Keratinocyte (primary cell): ENCODE data around the gene LINC01488. TPM values are rescaled to one million over a fixed set of nuclear protein-coding genes. Genes with fewer than 3 reads are reported as not detected.

Source experiments
- DNase-seq: peaks from one replicate; pipeline ENCODE4 v3.0.0-alpha.2; 2011; ENCODE audit warnings: low read depth, missing footprints, low spot score
- FAIRE-seq: peaks from 2 replicates; lab custom pipeline; 2011; peaks lifted over from hg19 to GRCh38; lab: Jason Lieb, UNC
- H2AFZ ChIP-seq: 2 replicates; pipeline ENCODE4 v1.6.0; 2012; ENCODE audit warnings: low read length, control low read depth, inconsistent platforms; ENCODE audit not compliant: control insufficient read depth
- H3K27ac ChIP-seq: 2 replicates; pipeline ENCODE4 v1.5.1; 2011; ENCODE audit warnings: low read length; ENCODE audit not compliant: control insufficient read depth, insufficient read depth
- H3K27me3 ChIP-seq: 3 replicates; pipeline ENCODE4 v1.6.0; 2011; ENCODE audit warnings: low read length; ENCODE audit not compliant: control insufficient read depth, insufficient read depth; ENCODE audit errors: extremely low read depth
- H3K36me3 ChIP-seq, 2 experiments: 2 replicates in 1 of 2; 3 replicates in 1 of 2; pipeline ENCODE4 v1.5.1; 2011; ENCODE audit warnings: low read length in 2 of 2, mild to moderate bottlenecking in 1 of 2; ENCODE audit not compliant: control insufficient read depth in 2 of 2, insufficient read depth in 2 of 2; ENCODE audit errors: extremely low read depth in 1 of 2
- H3K4me1 ChIP-seq: 3 replicates; pipeline ENCODE4 v1.5.1; 2011; ENCODE audit warnings: low read length; ENCODE audit not compliant: control insufficient read depth, insufficient read depth; ENCODE audit errors: extremely low read depth
- H3K4me2 ChIP-seq: 3 replicates; pipeline ENCODE4 v1.6.0; 2011; ENCODE audit warnings: low read depth, low read length; ENCODE audit not compliant: control insufficient read depth, insufficient read depth; ENCODE audit errors: extremely low read depth
- H3K4me3 ChIP-seq, 3 experiments: fragments of 200-600 bp in 1 of 3; sonication (generic) in 1 of 3; 2 replicates in 2 of 3; 3 replicates in 1 of 3; pipeline ENCODE4 v1.5.1; 2011 to 2016; ENCODE audit warnings: low read length in 3 of 3, mild to moderate bottlenecking in 3 of 3, control low read depth in 2 of 3, inconsistent platforms in 1 of 3, low read depth in 1 of 3, mixed read lengths in 1 of 3, mixed run types in 1 of 3, moderate library complexity in 1 of 3; ENCODE audit not compliant: control insufficient read depth in 2 of 3, insufficient read depth in 2 of 3; ENCODE audit errors: extremely low read depth in 1 of 3
- H3K79me2 ChIP-seq: 2 replicates; pipeline ENCODE4 v1.6.0; 2012; ENCODE audit warnings: low read length; ENCODE audit not compliant: control insufficient read depth, insufficient read depth
- H3K9ac ChIP-seq: 3 replicates; pipeline ENCODE4 v1.6.0; 2011; ENCODE audit warnings: low read length; ENCODE audit not compliant: control insufficient read depth, insufficient read depth; ENCODE audit errors: extremely low read depth
- H3K9me1 ChIP-seq: 3 replicates; pipeline ENCODE4 v1.6.0; 2011; ENCODE audit warnings: low read length; ENCODE audit not compliant: control insufficient read depth, insufficient read depth; ENCODE audit errors: extremely low read depth
- H3K9me3 ChIP-seq: 2 replicates; pipeline ENCODE4 v1.5.1; 2012; ENCODE audit warnings: low read depth, low read length; ENCODE audit not compliant: control insufficient read depth
- H4K20me1 ChIP-seq: 3 replicates; pipeline ENCODE4 v1.6.0; 2011; ENCODE audit warnings: low read length; ENCODE audit not compliant: control insufficient read depth, insufficient read depth; ENCODE audit errors: extremely low read depth
- EZH2 ChIP-seq: IDR thresholded peaks from one replicate; pipeline ENCODE4 v1.6.1; 2012; ENCODE audit warnings: inconsistent platforms, mild to moderate bottlenecking, low read length, moderate library complexity
- dilution Hi-C: fragments of 300-500 bp; cut with MboI; formaldehyde crosslinking; loops from one replicate; pipeline ENCODE4 v1.7.0; 2020; ENCODE audit warnings: low sequenced_read_pairs; ENCODE audit not compliant: extremely low pct_ligation_motif_present
- polyA plus RNA-seq, 5 experiments: library from polyadenylated mRNA; depleted of rRNA in 3 of 5; stranded (reverse) in 3 of 5; stranded (forward) in 1 of 5; unstranded in 1 of 5; fragments of >200 nt; gene quantifications; 1 replicate in 1 of 5; 2 replicates in 3 of 5; 3 replicates in 1 of 5; pipeline versions ENCODE4 v1.2.1 to v1.2.3, GENCODE V29; 2011 to 2012; ENCODE audit warnings: missing spikeins in 2 of 5, low read depth in 1 of 5, low replicate concordance in 1 of 5
- TF ChIP-seq, protein P1 (sequence below), 3 experiments: IDR thresholded peaks in 1 of 3; conservative IDR thresholded peaks in 1 of 3; optimal IDR thresholded peaks in 1 of 3; 2 replicates in 2 of 3; 3 replicates in 1 of 3; pipeline versions ENCODE3 to v1.5.1; 2011; ENCODE audit warnings: low read length in 3 of 3, mild to moderate bottlenecking in 3 of 3, moderate library complexity in 2 of 3, control low read depth in 1 of 3, inconsistent platforms in 1 of 3; ENCODE audit not compliant: insufficient read depth in 2 of 3; ENCODE audit errors: extremely low read depth in 1 of 3

LINC01488 gene
- polyA plus RNA-seq, 1 donor (not counting 4 experiments of a cell fraction or from before 2014, with no cell fraction given): not detected

DNA sequence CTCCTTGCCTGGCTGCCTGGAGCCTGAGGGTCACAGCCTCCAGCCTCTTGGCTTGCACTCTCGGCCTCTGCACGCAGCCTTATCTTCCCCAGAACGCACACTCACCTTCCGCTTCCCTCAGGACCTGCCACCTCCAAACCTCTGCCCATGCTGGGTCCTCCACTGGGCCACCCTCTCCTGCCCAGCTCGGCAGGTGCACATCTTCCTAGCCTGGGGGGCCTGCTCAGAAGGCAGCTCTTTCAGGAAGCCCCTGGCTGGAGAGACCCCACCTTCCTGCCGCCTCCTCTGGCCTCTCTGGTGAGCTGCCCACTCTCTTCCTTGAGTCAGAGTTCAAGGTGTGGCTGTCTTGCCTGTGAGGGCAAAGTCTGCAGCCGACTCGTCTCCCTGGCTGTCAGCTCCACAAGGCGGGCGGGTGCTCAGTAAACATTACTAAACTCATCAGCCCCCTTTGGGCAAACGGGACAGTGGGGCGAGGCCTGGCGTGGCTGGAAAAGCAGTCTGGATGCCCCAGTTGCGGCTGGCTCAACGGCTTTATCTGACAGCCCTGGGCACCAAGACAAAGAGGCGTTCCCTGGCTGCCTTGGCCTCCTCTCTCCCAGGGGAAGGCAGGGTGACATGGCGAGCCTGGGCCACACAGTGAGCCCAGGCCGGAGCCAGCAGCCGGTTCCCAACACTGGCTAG is 1.7 kb upstream of the LINC01488 start:
- Histone ChIP-seq H3K4me1 (no peaks in the 10 kb centered on the region), H3K79me2 (no peaks in the 10 kb centered on the region), H3K27ac (no peak overlapping the region), H3K9me3 (peaks cover 3% of the 10 kb centered on the region), H3K4me2 (no peak overlapping the region), H3K9me1 (no peaks in the 10 kb centered on the region), H3K27me3 (peaks cover 10% of the 10 kb centered on the region), H3K9ac (no peak overlapping the region), H3K36me3 (no peaks in the 10 kb centered on the region), H2AFZ (no peak overlapping the region), H4K20me1 (no peaks in the 10 kb centered on the region), H3K4me3 (no peak overlapping the region)
- FAIRE-seq (no peak), DNase-seq (no peak)
- TF ChIP-seq, protein P1, sequence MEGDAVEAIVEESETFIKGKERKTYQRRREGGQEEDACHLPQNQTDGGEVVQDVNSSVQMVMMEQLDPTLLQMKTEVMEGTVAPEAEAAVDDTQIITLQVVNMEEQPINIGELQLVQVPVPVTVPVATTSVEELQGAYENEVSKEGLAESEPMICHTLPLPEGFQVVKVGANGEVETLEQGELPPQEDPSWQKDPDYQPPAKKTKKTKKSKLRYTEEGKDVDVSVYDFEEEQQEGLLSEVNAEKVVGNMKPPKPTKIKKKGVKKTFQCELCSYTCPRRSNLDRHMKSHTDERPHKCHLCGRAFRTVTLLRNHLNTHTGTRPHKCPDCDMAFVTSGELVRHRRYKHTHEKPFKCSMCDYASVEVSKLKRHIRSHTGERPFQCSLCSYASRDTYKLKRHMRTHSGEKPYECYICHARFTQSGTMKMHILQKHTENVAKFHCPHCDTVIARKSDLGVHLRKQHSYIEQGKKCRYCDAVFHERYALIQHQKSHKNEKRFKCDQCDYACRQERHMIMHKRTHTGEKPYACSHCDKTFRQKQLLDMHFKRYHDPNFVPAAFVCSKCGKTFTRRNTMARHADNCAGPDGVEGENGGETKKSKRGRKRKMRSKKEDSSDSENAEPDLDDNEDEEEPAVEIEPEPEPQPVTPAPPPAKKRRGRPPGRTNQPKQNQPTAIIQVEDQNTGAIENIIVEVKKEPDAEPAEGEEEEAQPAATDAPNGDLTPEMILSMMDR (optimal IDR thresholded peaks at IDR 0.05 in 1 of 3, IDR thresholded peaks at IDR 0.05 in 1 of 3, conservative IDR thresholded peaks at IDR 0.05 in 1 of 3; ENCODE audit: extremely low read depth in 1 of 3, insufficient read depth in 2 of 3, low read length in 3 of 3): no peak
- no peak for TF ChIP-seq EZH2
- dilution Hi-C loops: no loop called here

GRCh38 chr11:69480547-69481392 is 693 bp upstream of the LINC01488 start:
- Histone ChIP-seq H3K9ac (no peak overlapping the region), H3K27ac (no peak overlapping the region), H3K4me3 (no peak overlapping the region), H4K20me1 (no peaks in the 10 kb centered on the region), H3K9me3 (peaks cover 3% of the 10 kb centered on the region), H3K79me2 (no peaks in the 10 kb centered on the region), H3K4me2 (no peak overlapping the region), H3K9me1 (no peaks in the 10 kb centered on the region), H2AFZ (no peak overlapping the region), H3K4me1 (no peaks in the 10 kb centered on the region), H3K27me3 (peaks cover 12% of the 10 kb centered on the region), H3K36me3 (no peaks in the 10 kb centered on the region)
- DNase-seq: no peak
- dilution Hi-C loops: no loop called here
- TF ChIP-seq EZH2: no peak
- TF ChIP-seq, protein P1 (optimal IDR thresholded peaks at IDR 0.05 in 1 of 3, IDR thresholded peaks at IDR 0.05 in 1 of 3, conservative IDR thresholded peaks at IDR 0.05 in 1 of 3; ENCODE audit: extremely low read depth in 1 of 3, insufficient read depth in 2 of 3, low read length in 3 of 3): no peak
- no peak for FAIRE-seq
